NCI-H2081 treated with DMSO at 0.1 percent for 48 hours (cell line): ENCODE measurements around the gene CPSF4L.
A peak's percentile ranks its signal among the peaks of the same experiment; 100 is the strongest.

ENCODE experiments used
- DNase-seq: peaks from one replicate; lab custom pipeline; 2025; lab: John Stamatoyannopoulos, UW

The CPSF4L gene

DNA sequence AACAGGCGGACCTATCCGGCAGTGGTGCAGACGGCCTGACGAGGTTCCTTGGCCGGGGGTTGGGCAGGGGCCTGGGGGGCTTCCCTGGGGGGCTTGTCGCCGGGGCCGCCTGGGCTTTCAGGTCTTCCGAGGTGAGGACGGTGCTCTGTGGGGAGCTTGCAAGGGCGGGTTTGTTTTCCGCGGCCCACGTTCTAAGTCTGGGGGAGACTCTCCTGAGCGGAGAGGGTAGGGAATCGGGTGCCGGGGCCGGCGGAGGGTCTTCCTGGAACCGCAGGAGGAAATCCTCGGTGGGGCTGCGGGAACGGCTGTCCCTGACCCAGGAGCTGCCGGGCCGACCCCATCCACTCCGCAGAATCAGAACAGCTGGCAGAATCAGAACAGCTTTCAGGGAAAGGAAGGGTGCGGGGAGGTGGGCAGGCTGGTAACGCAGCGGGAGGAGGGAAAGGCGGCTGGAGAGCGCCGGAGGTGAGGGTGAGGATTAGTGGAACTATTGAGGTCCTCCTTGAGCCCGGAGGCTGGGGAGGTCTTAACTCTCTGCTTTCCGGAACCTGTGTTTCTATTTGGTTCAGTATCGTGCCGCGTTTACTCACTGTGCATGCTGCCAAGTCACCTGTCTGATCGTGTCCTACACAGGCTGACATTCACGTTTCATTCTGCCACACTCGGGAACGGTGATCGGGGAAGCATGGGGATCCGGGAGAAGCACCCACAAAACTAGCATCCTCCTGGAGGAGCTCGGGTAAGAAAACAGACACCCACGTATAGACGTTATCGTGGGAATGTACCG, 28.9 kb downstream of the CPSF4L start:
- DNase-seq = no peak

DNA sequence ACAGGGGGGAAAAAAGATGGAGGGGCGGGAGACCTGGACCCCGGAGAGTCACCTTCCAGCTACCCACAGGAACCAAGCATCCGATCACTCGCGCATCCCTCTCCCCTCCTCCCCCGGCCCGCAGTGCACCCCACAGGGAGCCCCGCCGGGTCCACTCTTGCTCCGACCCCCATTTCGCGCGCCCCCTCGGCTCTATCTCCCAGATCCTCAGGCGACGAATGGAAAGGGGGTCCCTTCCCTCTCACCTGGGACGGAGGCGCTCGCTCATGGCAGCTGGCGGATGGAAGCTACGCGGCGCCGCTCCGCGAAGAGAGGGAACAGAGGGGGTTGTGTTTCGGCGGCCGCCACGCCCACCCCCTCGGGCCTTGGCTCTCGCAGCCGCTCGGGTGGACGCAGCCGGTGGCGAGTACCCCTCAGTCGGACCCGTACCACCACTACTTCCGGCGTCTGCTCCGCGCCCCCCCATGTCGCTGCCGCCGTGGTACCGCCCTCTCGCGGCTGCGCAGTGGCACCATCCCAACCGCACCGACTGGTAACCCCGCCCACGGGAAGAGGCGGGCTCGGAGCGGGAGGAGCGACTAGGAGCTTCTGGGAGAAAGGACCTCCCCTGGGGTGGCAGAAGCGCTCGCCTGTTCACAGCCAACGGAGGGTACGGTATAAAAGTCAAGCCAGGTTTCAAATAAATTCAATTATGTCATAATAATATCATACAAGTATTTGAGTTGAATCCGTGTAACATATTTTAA, 29.7 kb downstream of the CPSF4L start:
- peak; percentile 92 for DNase-seq

DNA sequence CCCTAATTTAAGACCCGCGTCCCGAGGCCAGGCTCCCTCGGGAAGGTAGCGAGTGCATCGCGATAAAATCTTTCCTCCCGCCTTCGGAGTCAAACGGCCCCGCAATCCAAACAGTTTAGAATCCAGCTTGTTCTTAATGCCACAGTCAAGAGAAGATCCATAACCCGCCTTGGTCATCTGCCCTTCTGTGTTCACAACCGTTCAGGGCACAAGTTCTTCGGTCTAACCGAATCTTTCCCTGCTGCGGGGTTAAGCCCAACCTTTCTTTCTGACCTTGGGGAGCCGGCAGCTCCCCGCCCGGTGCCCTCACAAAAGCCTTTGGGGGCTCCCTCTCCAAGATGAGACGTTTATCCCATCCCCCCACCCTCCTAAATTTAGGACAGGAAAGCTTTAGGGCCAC, 30.3 kb downstream of the CPSF4L start:
- no peak for DNase-seq

DNA sequence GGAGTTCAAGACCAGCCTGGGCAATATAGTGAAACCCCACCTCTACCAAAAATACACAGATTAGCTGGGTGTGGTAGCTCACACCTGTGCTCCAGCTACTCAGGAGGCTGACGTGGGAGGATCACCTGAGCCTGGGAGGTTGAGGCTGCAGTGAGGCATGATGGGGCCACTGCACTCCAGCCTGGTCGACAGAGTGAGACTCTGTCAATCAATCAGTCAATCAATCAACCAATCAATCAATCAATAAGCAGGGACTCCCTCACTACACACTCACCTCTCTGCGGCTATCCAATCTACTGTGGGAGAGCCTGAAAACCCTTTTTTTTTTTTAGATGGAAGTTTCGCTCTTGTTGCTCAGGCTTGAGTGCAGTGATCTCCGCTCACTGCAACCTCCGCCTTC, 31.6 kb downstream of the CPSF4L start:
- no peak for DNase-seq

DNA sequence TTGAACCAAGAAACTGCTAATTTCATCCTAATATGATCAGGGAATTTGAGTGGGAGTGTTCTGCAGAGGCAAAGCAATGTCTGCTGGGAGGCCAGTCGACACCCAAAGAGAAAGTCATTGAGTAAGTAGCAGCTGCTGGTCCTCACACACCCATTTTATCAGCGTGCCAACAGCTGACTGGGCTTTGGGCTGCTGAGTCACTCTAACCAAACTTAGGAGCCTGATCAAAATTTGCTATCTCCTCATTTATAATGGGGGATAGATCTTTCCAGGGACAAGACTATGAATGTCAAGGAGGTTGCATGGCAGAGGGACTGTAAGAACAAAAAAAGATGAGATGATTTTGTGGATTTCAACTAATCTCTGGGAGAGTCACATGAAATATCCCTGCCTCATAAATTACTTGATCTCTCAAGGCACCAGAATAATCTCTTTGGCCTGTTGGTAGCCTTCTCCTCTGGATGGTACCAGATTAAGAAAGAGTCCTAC, 32.9 kb downstream of the CPSF4L start:
- DNase-seq = no peak

DNA sequence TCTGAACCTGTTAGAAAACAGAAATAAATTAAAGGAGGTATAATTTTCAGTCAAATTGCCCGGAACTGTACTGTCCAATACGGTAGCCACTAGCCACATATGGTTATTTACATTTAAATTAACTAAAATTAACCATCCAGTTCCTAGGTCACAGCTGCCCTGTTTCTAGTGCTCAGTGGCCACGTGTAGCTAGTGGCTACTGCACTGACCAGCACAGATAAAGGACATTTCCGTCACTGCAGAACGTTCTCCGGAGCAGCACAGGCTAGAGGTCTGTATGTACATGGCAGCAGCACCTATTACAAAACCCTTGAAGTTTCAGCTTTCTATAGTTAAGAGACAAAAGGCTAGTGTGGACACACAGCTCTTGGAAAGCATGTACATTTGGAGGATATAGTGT, 33.7 kb downstream of the CPSF4L start:
- no peak for DNase-seq

DNA sequence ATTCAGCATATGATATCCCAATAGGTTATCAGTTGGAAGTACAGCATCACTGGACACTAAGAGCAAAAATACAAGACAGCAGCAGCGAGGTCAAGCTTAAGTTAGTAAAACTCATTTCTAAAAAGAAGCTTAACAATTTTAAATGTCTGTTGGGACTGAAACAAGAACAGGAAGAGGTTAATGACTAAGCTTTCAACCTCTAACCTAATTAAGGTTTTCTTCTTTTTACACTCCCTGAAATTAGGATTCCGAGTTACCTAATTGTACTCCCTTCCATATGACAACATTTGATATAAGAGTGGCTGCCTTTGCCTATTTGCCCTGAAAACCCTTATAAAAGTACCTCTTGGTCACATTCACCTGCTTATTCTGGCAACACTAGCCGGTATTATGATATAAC, 34.3 kb downstream of the CPSF4L start:
- DNase-seq = no peak

DNA sequence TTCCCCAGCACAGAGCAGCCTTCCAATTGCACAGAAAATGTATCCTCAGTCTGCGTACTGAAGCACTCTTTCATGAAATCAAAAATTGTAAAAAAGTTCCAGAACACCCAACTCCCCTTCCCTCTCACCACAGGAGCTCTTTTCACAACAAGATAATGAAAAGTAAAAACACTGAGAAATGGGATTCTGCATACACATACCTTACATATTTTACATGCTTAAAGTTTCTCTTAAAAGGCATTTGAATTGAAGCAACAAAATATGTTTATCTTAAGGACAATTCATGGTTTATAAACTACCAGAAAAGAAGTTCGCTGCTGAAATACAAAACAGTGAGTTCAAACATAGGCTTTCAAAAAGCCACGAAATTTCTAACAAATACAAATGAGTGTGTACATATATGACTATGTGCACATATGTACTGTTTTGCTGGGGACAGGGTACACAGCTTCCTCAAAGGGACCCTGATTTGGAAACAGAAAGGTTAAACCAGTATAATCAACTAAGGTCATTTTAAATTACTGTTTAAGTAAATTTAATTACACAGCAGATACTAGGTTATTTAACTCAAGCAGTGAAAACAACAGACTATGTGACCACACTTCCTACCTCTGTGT, 35.0 kb downstream of the CPSF4L start:
- no peak for DNase-seq

DNA sequence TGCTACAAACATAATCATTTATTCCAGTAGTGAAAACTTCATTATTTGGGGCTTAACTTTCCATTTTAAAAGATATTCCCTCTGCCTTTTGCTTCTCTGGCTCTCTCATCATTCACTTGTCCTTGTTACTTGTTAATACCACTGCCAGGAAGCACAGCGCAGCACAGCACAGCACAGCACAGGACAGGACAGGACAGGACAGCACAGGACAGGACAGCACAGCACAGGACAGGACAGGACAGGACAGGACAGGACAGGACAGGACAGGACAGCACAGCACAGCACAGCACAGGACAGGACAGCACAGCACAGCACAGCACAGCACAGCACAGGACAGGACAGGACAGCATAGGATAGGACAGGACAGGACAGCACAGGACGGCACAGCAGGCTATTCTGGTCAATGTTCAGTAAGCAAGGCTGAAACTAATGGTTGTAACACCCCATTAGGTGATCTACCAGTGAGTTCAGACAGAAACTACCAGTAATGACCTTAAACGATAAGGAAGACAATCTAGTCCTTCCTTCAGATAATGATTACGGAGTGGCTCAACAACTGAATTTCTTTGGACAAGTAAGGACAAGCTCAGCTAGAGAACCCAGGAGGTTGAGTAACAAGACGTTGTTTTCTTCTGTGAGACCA, 36.9 kb downstream of the CPSF4L start:
- no peak for DNase-seq

DNA sequence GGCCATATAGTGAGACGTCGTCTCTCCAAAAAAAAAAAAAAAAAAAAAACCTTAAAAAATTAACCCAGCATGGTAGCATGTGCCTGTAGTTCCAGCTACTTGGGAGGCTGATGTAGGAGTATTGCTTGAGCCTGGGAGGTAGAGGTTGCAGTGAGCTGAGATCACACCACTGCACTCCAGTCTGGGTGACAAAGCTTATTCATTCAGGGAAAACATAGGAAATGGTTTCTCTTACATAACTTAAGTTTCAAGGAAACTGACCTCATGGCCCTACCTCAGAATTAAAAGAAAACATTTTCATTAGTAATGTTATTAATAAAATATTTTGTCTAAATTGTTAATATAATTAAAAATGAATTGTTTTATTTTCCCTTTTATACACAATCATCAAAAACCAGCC, 37.4 kb downstream of the CPSF4L start:
- DNase-seq = no peak

DNA sequence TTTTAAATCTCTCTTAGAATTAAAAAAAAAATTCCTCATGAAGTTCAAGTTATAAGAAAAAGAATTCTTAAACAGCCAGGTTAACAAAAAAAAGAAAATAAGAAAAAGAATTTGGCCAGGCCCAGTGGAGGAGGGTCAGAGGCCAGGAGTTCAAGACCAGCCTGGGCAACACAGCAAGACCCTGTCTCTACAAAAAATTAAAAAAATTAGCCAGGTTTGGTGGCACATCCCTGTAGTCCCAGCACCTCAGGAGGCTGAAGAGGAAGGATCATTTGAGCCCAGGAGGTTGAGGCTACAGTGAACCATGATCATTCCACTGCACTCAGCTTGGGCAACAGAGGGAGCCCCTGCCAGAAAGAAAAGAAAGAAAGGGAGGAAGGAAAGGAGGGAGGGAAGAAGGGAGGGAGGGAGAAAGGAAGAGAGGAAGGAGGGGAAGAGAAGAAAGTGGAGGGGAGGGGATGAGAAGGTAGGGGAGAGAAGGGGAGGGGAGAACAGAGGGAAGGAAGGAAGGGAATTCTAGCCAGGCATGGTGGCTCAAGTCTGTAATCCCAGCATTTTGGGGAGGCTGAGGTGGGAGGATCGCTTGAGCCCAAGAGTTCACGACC, 38.0 kb downstream of the CPSF4L start:
- no peak for DNase-seq

DNA sequence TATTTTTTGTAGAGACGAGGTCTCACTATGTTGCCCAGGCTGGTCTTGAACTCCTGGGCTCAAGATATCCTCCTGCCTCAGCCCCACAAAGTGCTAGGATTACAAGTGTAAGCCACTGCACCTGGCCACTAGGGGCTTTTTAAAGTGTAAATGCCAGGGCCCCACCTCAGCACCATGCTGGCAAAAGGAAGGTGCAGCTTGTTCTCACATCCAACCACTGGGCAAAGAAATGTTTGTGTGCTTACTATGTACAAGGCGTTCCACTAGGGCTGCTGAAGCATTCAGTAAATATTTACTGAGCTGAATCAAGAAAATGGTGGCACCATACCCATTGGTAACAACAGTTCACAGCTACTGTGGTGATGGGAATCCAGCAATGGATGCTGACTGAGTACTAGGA, 46.2 kb downstream of the CPSF4L start:
- DNase-seq = no peak

DNA sequence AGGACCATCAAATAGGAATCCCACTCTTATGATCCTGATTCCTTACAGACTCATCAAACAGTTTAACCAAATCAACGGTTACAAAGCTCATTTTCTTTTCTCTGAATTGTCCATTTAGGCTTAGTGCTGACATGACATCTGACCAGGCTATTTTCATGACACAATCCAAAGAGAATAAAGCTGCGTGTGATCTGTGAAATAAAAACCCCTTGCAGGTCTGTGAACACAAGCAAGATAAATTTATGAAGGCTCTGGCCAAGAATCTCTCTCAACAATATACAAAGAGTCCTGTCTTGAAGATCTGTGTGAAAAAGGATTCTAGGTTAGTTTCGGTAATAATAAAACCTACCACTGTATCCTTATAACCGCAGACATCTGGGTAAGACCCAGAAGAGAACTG, 46.8 kb downstream of the CPSF4L start:
- DNase-seq = no peak

DNA sequence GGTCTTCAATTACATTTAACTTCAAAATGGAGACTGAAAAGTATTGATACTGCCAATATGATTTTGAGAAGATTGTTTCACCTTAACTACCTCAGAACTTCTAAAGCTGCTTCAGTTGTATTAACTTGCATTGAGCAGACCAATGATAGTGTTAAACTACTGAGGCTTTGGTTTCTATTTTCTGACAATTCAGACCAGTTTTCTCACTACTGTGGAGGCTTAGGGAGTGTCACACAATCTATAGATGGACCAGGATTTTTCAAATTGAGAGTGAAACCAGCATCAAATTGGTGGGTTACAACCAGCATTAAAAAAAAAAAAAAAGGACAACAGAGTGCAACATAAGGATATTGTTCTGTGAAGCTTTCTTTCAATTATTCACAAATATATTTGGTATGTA, 47.7 kb downstream of the CPSF4L start:
- no peak for DNase-seq

DNA sequence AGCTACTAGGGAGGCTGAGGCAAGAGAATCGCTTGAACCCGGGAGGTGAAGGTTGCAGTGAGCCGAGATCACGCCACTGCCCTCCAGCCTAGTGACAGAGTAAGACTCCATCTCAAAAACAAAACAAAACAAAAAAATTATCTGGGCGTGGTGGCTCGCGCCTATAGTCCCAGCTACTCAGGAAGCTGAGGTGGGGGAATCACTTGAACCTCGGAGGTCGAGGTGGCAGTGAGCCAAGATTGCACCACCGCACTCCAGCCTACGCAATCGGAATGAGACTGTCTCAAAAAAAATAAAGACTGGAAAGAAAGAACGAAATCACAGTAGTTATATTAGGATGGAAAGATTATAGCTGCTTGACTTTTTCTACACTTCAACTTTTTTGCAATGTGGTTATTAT, 49.9 kb downstream of the CPSF4L start:
- DNase-seq = no peak

DNA sequence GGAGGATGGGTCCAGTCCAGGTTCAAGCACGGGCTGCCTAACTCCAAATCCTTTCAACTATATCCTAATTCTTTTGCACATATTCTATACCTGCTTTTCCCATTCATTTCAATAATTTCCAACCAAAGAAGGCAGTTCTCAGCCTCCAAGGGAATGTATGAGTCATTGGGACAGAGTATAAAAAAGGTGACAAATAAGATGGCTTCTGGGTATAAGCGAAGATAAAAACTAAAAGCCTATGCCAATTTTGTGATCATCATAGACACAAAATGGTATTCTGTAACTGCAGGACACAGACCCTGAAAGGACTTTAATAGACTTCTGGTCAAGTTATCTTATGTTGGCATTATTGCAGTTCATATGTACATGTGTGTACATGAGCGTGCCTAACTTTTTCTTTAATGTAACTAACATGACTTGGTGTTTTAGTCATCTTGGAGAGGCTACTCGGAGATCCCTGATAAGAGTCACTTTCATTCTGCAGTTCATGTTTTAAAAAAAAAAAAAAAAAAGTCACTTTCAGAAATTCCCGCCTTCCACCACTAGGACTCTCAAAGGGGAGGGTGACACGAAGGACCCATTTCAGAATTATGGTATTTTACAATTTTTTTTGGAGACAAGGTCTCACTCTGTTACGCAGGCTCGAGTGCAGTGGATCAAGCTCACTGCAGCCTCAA, 51.5 kb downstream of the CPSF4L start:
- no peak for DNase-seq

DNA sequence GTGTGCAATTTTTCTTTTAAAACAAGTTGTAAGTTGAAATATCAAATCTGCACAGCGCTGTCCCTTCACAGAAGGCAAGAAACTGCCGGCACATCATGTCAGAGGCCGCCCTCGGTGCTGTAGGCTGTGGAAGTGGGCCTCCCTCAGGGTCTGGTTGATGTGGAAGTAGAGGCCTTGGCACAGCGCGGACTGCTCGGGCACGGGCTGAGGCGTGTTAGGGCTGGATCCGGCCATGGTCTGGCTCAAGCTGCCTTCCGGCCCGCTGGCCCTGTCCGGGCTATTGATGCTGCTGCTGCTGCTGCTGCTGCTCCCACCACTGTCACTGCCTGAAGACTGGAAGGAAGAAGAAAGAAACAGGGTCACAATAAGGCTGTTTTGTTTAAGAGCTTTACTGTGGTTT, 52.2 kb downstream of the CPSF4L start:
- DNase-seq = no peak

DNA sequence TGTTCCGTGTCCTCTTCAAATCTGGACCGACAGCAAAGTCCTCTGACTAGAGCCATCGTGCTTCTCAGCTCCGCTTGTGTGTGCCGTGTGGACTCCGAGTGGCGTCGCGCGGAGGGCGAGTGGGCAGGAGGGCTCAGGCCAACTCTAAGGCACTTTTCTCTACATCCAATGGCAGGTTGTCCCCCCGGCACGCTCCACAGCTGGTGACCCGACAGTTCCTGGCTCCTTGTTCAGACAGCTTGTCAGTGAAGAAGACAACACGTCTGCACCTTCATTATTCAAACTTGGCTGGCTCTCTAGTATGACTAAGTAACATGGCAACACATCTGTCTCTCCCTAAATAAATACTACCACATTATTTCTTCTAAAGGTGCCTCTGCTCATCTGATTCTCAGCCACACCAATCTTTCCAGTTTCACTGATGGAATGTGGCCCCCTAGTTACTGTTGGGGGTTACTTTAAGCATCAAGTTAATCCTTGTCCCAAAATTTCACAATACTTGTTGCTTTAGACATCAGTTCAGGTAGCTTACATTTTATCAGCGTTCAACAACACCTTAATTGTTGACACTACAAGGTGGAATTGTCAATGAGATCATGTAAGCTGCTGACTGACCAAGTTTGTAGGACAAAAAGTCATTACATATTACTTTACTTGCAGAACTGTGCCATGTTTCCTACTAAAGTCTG, 53.4 kb downstream of the CPSF4L start:
- no peak for DNase-seq

DNA sequence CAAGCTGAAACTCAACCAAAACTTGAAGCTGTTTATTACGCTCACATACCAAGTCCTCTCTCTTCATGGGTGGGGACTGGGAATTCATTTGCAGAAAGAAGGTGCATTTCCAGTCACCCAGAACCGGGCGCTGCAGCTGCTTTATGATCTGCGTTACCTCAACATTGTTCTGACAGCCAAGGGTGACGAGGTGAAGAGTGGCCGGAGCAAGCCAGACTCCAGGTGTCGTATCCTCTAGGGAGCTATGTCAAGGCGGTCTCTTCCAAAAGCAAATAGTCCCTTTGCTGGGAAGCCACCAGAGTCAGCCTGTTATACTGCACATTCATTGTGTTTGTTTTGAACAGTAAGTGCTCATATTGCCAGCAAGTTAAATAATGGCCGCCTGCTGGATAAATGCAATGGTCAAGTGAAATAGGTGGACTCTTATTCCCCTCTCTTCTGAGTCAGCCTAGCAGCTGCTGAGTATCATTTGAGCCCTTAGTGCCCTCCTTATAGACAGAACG, 56.2 kb downstream of the CPSF4L start:
- peak; percentile 48 for DNase-seq

DNA sequence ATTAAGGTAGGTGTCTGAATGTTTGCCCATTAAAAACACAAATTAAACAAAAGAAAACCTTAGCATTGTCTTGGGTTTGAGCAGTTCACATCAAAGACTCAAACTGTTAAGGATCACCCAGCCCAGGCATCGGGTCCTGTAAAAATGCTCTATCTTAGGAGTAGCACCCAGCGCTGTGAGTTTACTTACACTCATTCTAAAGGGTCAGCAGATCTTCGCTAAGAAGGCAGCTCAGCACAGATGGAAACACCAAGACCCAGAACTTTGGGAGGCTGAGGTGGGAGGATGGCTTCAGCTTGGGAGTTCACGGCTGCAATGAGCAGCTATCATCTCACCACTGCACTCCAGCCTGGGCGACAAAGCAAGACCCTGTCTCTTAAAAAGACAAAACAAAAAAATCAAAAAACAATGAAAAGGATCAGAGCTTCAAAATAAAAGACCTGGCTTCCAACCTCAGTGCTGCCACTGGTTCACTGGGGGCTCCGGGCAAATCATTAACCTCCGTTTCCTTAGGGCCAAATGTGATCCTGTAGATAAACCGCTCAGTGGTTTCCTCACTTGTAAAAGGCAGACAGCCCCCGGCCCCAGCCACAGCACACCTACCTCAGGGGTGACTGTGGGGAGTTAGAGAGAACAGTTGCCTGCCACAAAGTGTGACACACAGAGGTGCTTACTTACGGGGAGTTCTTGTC, 57.7 kb downstream of the CPSF4L start:
- DNase-seq = no peak
